Activated CD4-positive, alpha-beta T cell treated with anti-CD3 and anti-CD28 coated beads, Interleukin-2, Interleukin-4, amounts not matched to agents 100 ng/mL and 50 ng/mL, durations not matched to agents 16 hours and 8 hours (primary cell): ENCODE measurements around the gene WWC1.
"Not testable (repeated sequence)": the region's sequence is repeated elsewhere in the genome, so short reads cannot be mapped to it uniquely, and the experiment has no call there.

Experiments
- DNase-seq: peaks from one replicate; pipeline ENCODE4 v3.0.0-alpha.2; 2020; ENCODE audit warnings: low spot score

The WWC1 gene

GRCh38 chr5:168411871-168412270 lies 120.4 kb downstream of the WWC1 start:
- DNase-seq = no peak

- no peak for DNase-seq
Measured at GRCh38 chr5:168413062-168413461, 121.6 kb downstream of the WWC1 start.

GRCh38 chr5:168413596-168413995 lies 122.2 kb downstream of the WWC1 start:
- no peak for DNase-seq

- no peak for DNase-seq
Measured at GRCh38 chr5:168415401-168415800, 124.0 kb downstream of the WWC1 start.

- DNase-seq = no peak
Measured at GRCh38 chr5:168415971-168416370, 124.5 kb downstream of the WWC1 start.

GRCh38 chr5:168417731-168418429 lies 126.4 kb downstream of the WWC1 start:
- no peak for DNase-seq

GRCh38 chr5:168420461-168420860 lies 129.0 kb downstream of the WWC1 start:
- no peak for DNase-seq

- DNase-seq = no peak
Measured at GRCh38 chr5:168422431-168422830, 131.0 kb downstream of the WWC1 start.

GRCh38 chr5:168423478-168423877 lies 132.0 kb downstream of the WWC1 start:
- no peak for DNase-seq

- no peak for DNase-seq
Measured at GRCh38 chr5:168423971-168424370, 132.5 kb downstream of the WWC1 start.

- DNase-seq = no peak
Measured at GRCh38 chr5:168424594-168425323, 133.3 kb downstream of the WWC1 start.

GRCh38 chr5:168426007-168426863 lies 134.8 kb downstream of the WWC1 start:
- DNase-seq = no peak

GRCh38 chr5:168426864-168427172 lies 135.4 kb downstream of the WWC1 start:
- DNase-seq = no peak

- no peak for DNase-seq
Measured at GRCh38 chr5:168427224-168427623, 135.8 kb downstream of the WWC1 start.

GRCh38 chr5:168428552-168428951 lies 137.1 kb downstream of the WWC1 start:
- DNase-seq = no peak

- no peak for DNase-seq
Measured at GRCh38 chr5:168430296-168430695, 138.9 kb downstream of the WWC1 start.

- no peak for DNase-seq
Measured at GRCh38 chr5:168432903-168433302, 141.5 kb downstream of the WWC1 start.

GRCh38 chr5:168434001-168434400 lies 142.6 kb downstream of the WWC1 start:
- DNase-seq = no peak

GRCh38 chr5:168434746-168435321 lies 143.4 kb downstream of the WWC1 start:
- no peak for DNase-seq

GRCh38 chr5:168435340-168435739 lies 143.9 kb downstream of the WWC1 start:
- not testable (repeated sequence) for DNase-seq

- no peak for DNase-seq
Measured at GRCh38 chr5:168438349-168438748, 146.9 kb downstream of the WWC1 start.

GRCh38 chr5:168443533-168443932 lies 152.1 kb downstream of the WWC1 start:
- DNase-seq = no peak
